ENCODE measurements around the gene PDE2A. TPM values are rescaled to one million over a fixed set of nuclear protein-coding genes. Genes with fewer than 3 reads are reported as not detected.

PDE2A gene
- polyA plus RNA-seq, 1 donor (not counting 4 experiments of a cell fraction or from before 2014, with no cell fraction given), result 0.38 TPM

DNA sequence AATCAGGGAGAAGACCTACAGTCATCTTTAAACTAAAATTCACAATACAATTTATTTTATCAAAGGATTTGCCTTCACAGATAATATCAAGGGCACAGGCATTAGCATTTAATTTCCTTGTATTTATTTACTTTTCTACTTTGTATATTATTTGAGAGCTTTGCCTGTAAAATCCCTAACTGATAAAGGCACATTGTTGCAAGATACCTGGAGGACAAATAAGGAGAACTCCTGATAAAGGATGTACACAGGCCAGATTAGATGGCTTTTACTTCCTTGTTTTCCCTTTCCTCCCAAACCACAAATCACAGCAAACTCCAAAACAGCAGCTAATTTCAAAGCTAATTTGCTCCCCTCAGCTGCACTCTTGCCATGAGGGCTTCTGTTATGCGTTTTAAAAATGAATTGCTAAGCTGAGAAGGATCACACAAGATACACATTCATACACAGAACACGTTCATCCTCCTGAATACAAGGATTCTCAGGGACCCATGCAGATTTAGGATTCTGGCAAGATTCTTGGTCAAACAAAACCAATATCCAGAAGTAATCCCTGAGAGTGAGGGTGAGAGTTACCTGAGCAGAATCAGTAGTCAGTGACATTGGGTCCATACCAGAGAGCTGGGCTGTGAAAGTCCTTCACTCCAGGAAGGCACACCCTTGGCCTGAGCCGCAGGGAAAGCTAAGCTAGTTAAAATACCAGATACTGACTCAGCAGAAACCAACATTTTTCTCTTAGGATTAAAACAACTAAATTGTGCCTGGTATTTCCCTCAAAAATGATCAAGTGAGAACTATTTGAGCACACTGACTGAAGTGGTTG lies 139.6 kb downstream of the PDE2A start:
- H3K27me3 ChIP-seq (ENCODE audit: control insufficient read depth, extremely low read depth, insufficient read depth, low read length), result no peaks in the 10 kb centered on the region
- no peaks in the 10 kb centered on the region for H3K9me1 ChIP-seq (ENCODE audit: control insufficient read depth, extremely low read depth, insufficient read depth, low read length)
- H3K27ac ChIP-seq (ENCODE audit: control insufficient read depth, insufficient read depth, low read length), result no peak overlapping the region
- no peak overlapping the region for H3K9ac ChIP-seq (ENCODE audit: control insufficient read depth, extremely low read depth, insufficient read depth, low read length)
- no peak for FAIRE-seq
- no peaks in the 10 kb centered on the region for H3K36me3 ChIP-seq (ENCODE audit: control insufficient read depth in 2 of 2, extremely low read depth in 1 of 2, insufficient read depth in 2 of 2, low read length in 2 of 2)
- H2AFZ ChIP-seq (ENCODE audit: control insufficient read depth, low read length), result peak overlapping the region; percentile 38
- dilution Hi-C loops (cut with MboI; ENCODE audit: extremely low pct_ligation_motif_present, low sequenced_read_pairs), result no loop called here
- peak overlapping the region; percentile 8 for H3K4me2 ChIP-seq (ENCODE audit: control insufficient read depth, extremely low read depth, insufficient read depth, low read depth, low read length)
- H3K79me2 ChIP-seq (ENCODE audit: control insufficient read depth, insufficient read depth, low read length), result no peaks in the 10 kb centered on the region
- no peak for DNase-seq (ENCODE audit: low read depth, low spot score)
- H3K4me3 ChIP-seq (ENCODE audit: control insufficient read depth in 2 of 3, extremely low read depth in 1 of 3, insufficient read depth in 2 of 3, low read depth in 1 of 3, low read length in 3 of 3), result no peak overlapping the region
- TF ChIP-seq, protein P1, sequence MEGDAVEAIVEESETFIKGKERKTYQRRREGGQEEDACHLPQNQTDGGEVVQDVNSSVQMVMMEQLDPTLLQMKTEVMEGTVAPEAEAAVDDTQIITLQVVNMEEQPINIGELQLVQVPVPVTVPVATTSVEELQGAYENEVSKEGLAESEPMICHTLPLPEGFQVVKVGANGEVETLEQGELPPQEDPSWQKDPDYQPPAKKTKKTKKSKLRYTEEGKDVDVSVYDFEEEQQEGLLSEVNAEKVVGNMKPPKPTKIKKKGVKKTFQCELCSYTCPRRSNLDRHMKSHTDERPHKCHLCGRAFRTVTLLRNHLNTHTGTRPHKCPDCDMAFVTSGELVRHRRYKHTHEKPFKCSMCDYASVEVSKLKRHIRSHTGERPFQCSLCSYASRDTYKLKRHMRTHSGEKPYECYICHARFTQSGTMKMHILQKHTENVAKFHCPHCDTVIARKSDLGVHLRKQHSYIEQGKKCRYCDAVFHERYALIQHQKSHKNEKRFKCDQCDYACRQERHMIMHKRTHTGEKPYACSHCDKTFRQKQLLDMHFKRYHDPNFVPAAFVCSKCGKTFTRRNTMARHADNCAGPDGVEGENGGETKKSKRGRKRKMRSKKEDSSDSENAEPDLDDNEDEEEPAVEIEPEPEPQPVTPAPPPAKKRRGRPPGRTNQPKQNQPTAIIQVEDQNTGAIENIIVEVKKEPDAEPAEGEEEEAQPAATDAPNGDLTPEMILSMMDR (optimal IDR thresholded peaks at IDR 0.05 in 1 of 3, IDR thresholded peaks at IDR 0.05 in 1 of 3, conservative IDR thresholded peaks at IDR 0.05 in 1 of 3; ENCODE audit: extremely low read depth in 1 of 3, insufficient read depth in 2 of 3, low read length in 3 of 3), result no peak
- no peak for TF ChIP-seq EZH2 (IDR thresholded peaks at IDR 0.05; ENCODE audit: low read length)
- H4K20me1 ChIP-seq (ENCODE audit: control insufficient read depth, extremely low read depth, insufficient read depth, low read length), result no peaks in the 10 kb centered on the region
- H3K9me3 ChIP-seq (ENCODE audit: control insufficient read depth, low read depth, low read length), result no peaks in the 10 kb centered on the region
- H3K4me1 ChIP-seq (ENCODE audit: control insufficient read depth, extremely low read depth, insufficient read depth, low read length), result peaks cover 9% of the 10 kb centered on the region

- Histone ChIP-seq H3K4me3 (ENCODE audit: control insufficient read depth in 2 of 3, extremely low read depth in 1 of 3, insufficient read depth in 2 of 3, low read depth in 1 of 3, low read length in 3 of 3) (no peak overlapping the region), H3K79me2 (ENCODE audit: control insufficient read depth, insufficient read depth, low read length) (no peaks in the 10 kb centered on the region), H3K9me3 (ENCODE audit: control insufficient read depth, low read depth, low read length) (no peaks in the 10 kb centered on the region), H2AFZ (ENCODE audit: control insufficient read depth, low read length) (no peak overlapping the region), H3K4me1 (ENCODE audit: control insufficient read depth, extremely low read depth, insufficient read depth, low read length) (no peaks in the 10 kb centered on the region), H3K36me3 (ENCODE audit: control insufficient read depth in 2 of 2, extremely low read depth in 1 of 2, insufficient read depth in 2 of 2, low read length in 2 of 2) (no peaks in the 10 kb centered on the region), H3K4me2 (ENCODE audit: control insufficient read depth, extremely low read depth, insufficient read depth, low read depth, low read length) (no peak overlapping the region), H3K27ac (ENCODE audit: control insufficient read depth, insufficient read depth, low read length) (no peak overlapping the region), H3K9me1 (ENCODE audit: control insufficient read depth, extremely low read depth, insufficient read depth, low read length) (no peaks in the 10 kb centered on the region), H3K9ac (ENCODE audit: control insufficient read depth, extremely low read depth, insufficient read depth, low read length) (no peak overlapping the region), H4K20me1 (ENCODE audit: control insufficient read depth, extremely low read depth, insufficient read depth, low read length) (no peaks in the 10 kb centered on the region), H3K27me3 (ENCODE audit: control insufficient read depth, extremely low read depth, insufficient read depth, low read length) (no peaks in the 10 kb centered on the region)
- FAIRE-seq, result no peak
- TF ChIP-seq EZH2 (IDR thresholded peaks at IDR 0.05; ENCODE audit: low read length), result no peak
- TF ChIP-seq, protein P1 (optimal IDR thresholded peaks at IDR 0.05 in 1 of 3, IDR thresholded peaks at IDR 0.05 in 1 of 3, conservative IDR thresholded peaks at IDR 0.05 in 1 of 3; ENCODE audit: extremely low read depth in 1 of 3, insufficient read depth in 2 of 3, low read length in 3 of 3), result no peak
- DNase-seq (ENCODE audit: low read depth, low spot score), result no peak
- dilution Hi-C loops (cut with MboI; ENCODE audit: extremely low pct_ligation_motif_present, low sequenced_read_pairs), result no loop called here
Observed at GRCh38 chr11:72529068-72529467, 145.2 kb downstream of the PDE2A start.
